H9 (cell line): ENCODE measurements around the gene HEATR5B. TPM values are rescaled to one million over a fixed set of nuclear protein-coding genes. Genes with fewer than 3 reads are reported as not detected.

Experiments
- DNase-seq: peaks from one replicate; pipeline ENCODE4 v3.0.0-alpha.2; 2017
- H2AFZ ChIP-seq: one replicate; pipeline ENCODE4 v1.6.1; 2013; ENCODE audit warnings: mild to moderate bottlenecking, low read length, control low read depth, moderate library complexity
- H2AK5ac ChIP-seq: 2 replicates; pipeline ENCODE4 v1.6.1; 2013; ENCODE audit warnings: low read length, control low read depth, mixed read lengths; ENCODE audit not compliant: insufficient read length
- H2BK120ac ChIP-seq: one replicate; pipeline ENCODE4 v1.6.1; 2013; ENCODE audit warnings: low read depth, mild to moderate bottlenecking, low read length, control low read depth, inconsistent platforms; ENCODE audit not compliant: poor library complexity, severe bottlenecking
- H2BK12ac ChIP-seq: 2 replicates; pipeline ENCODE4 v1.6.1; 2013; ENCODE audit warnings: low read length, control low read depth, mixed read lengths, low read depth; ENCODE audit not compliant: insufficient read length
- H2BK15ac ChIP-seq: 2 replicates; pipeline ENCODE4 v1.6.1; 2013; ENCODE audit warnings: low read depth, low read length, control low read depth
- H2BK20ac ChIP-seq: one replicate; pipeline ENCODE4 v1.6.1; 2013; ENCODE audit warnings: low read depth, mild to moderate bottlenecking, low read length, control low read depth, inconsistent platforms; ENCODE audit not compliant: poor library complexity, severe bottlenecking
- H2BK5ac ChIP-seq: 2 replicates; pipeline ENCODE4 v1.6.1; 2013; ENCODE audit warnings: low read length, control low read depth, mixed read lengths; ENCODE audit not compliant: insufficient read length
- H3K14ac ChIP-seq: 2 replicates; pipeline ENCODE4 v1.6.1; 2013; ENCODE audit warnings: low read length, control low read depth; ENCODE audit not compliant: insufficient read depth
- H3K18ac ChIP-seq: 2 replicates; pipeline ENCODE4 v1.6.1; 2013; ENCODE audit warnings: low read depth, mild to moderate bottlenecking, mixed read lengths, low read length, control low read depth; ENCODE audit not compliant: insufficient read length
- H3K23ac ChIP-seq: 2 replicates; pipeline ENCODE4 v1.6.1; 2013; ENCODE audit warnings: low read length, control low read depth, mixed read lengths, low read depth; ENCODE audit not compliant: insufficient read length
- H3K23me2 ChIP-seq: 2 replicates; pipeline ENCODE4 v1.6.1; 2013; ENCODE audit warnings: low read depth, mild to moderate bottlenecking, mixed read lengths, low read length, control low read depth; ENCODE audit not compliant: insufficient read length, poor library complexity, severe bottlenecking
- H3K27ac ChIP-seq: 2 replicates; pipeline ENCODE4 v1.5.1; 2013; ENCODE audit warnings: low read length, control low read depth, mixed read lengths, low read depth; ENCODE audit not compliant: insufficient read length
- H3K27me3 ChIP-seq: 2 replicates; pipeline ENCODE4 v1.6.1; 2013; ENCODE audit warnings: low read length, control low read depth, inconsistent platforms; ENCODE audit not compliant: insufficient read depth
- H3K4ac ChIP-seq: 2 replicates; pipeline ENCODE4 v1.6.1; 2013; ENCODE audit warnings: low read depth, mild to moderate bottlenecking, control low read depth, inconsistent platforms, low read length, moderate library complexity
- H3K4me1 ChIP-seq: 2 replicates; pipeline ENCODE4 v1.6.1; 2013; ENCODE audit warnings: low read length, control low read depth, inconsistent platforms; ENCODE audit not compliant: insufficient read depth
- H3K4me2 ChIP-seq: 2 replicates; pipeline ENCODE4 v1.6.1; 2013; ENCODE audit warnings: low read length, control low read depth, mixed read lengths; ENCODE audit not compliant: insufficient read length, insufficient read depth
- H3K56ac ChIP-seq: 2 replicates; pipeline ENCODE4 v1.6.1; 2013; ENCODE audit warnings: low read depth, mild to moderate bottlenecking, mixed read lengths, low read length, control low read depth; ENCODE audit not compliant: insufficient read length
- H3K79me1 ChIP-seq: 2 replicates; pipeline ENCODE4 v1.6.1; 2013; ENCODE audit warnings: low read depth, mild to moderate bottlenecking, moderate library complexity, low read length, control low read depth, inconsistent platforms; ENCODE audit not compliant: insufficient read depth, poor library complexity, severe bottlenecking
- H3K79me2 ChIP-seq: 2 replicates; pipeline ENCODE4 v1.6.1; 2013; ENCODE audit warnings: low read length, control low read depth, inconsistent platforms; ENCODE audit not compliant: insufficient read depth
- H3K9ac ChIP-seq: 2 replicates; pipeline ENCODE4 v1.6.1; 2013; ENCODE audit warnings: low read length, control low read depth, mixed read lengths; ENCODE audit not compliant: insufficient read length; ENCODE audit errors: extremely low read depth
- H3K9me3 ChIP-seq: one replicate; pipeline ENCODE4 v1.6.1; 2013; ENCODE audit warnings: low read depth, low read length, inconsistent platforms; ENCODE audit not compliant: control insufficient read depth
- H3T11ph ChIP-seq: one replicate; pipeline ENCODE4 v1.6.1; 2013; ENCODE audit warnings: mild to moderate bottlenecking, low read length, control low read depth, inconsistent platforms
- H4K20me1 ChIP-seq: one replicate; pipeline ENCODE4 v1.6.1; 2013; ENCODE audit not compliant: control insufficient read depth, insufficient read length, insufficient read depth
- H4K5ac ChIP-seq: 2 replicates; pipeline ENCODE4 v1.6.1; 2013; ENCODE audit warnings: low read depth, mild to moderate bottlenecking, mixed read lengths, low read length, control low read depth; ENCODE audit not compliant: insufficient read length
- H4K8ac ChIP-seq: replicated peaks from 2 replicates; pipeline ENCODE4 v1.6.1; 2013; ENCODE audit warnings: low read length, control low read depth, mixed read lengths, low read depth; ENCODE audit not compliant: insufficient read length
- H4K91ac ChIP-seq: 2 replicates; pipeline ENCODE4 v1.6.1; 2013; ENCODE audit warnings: low read depth, mild to moderate bottlenecking, moderate library complexity, mixed read lengths, low read length, control low read depth; ENCODE audit not compliant: insufficient read length
- H3K27ac Mint-ChIP-seq, 3 experiments: 2 replicates in 2 of 3; 3 replicates in 1 of 3; pipeline ENCODE4 v1.8.0; 2020 to 2021; ENCODE audit warnings: mixed read lengths in 3 of 3, mild to moderate bottlenecking in 1 of 3, moderate library complexity in 1 of 3
- H3K27me3 Mint-ChIP-seq: 2 replicates; pipeline ENCODE4 v1.8.0; 2021; ENCODE audit warnings: low read depth, mild to moderate bottlenecking, moderate library complexity, mixed read lengths
- H3K36me3 Mint-ChIP-seq, 3 experiments: 2 replicates in 2 of 3; 3 replicates in 1 of 3; pipeline ENCODE4 v1.8.0; 2020 to 2021; ENCODE audit warnings: low read depth in 3 of 3, mixed read lengths in 3 of 3; ENCODE audit not compliant: insufficient read depth in 1 of 3
- H3K4me1 Mint-ChIP-seq, 2 experiments: 2 replicates each; pipeline ENCODE4 v1.8.0; 2020; ENCODE audit warnings: mixed read lengths in 2 of 2
- H3K4me3 Mint-ChIP-seq, 2 experiments: 2 replicates in 1 of 2; 3 replicates in 1 of 2; pipeline ENCODE4 v1.8.0; 2020 to 2021; ENCODE audit warnings: mild to moderate bottlenecking in 2 of 2, mixed read lengths in 2 of 2, moderate library complexity in 1 of 2
- H3K9me3 Mint-ChIP-seq, 2 experiments: 2 replicates in 1 of 2; 3 replicates in 1 of 2; pipeline ENCODE4 v1.8.0; 2020; ENCODE audit warnings: mild to moderate bottlenecking in 2 of 2, mixed read lengths in 2 of 2, moderate library complexity in 1 of 2
- CTCF ChIP-seq: fragments of 200-600 bp; sonication (generic); conservative IDR thresholded peaks from 3 replicates; pipeline ENCODE4 v1.8.0; 2021; ENCODE audit warnings: antibody characterized with exemption, mild to moderate bottlenecking
- WGBS: extraction: QIAGEN DNeasy Blood & Tissue Kit; methylation state at CpG from one replicate; pipeline ENCODE4 v1.1.7; 2013; ENCODE audit warnings: missing lambda C conversion rate, low lambda C conversion rate, mixed read lengths; ENCODE audit not compliant: insufficient read length; ENCODE audit errors: extremely low coverage; 5-methylcytosine and 5-hydroxymethylcytosine counted together
- total RNA-seq: library from RNA; stranded (reverse); gene quantifications from 2 replicates; pipeline ENCODE4 v1.2.1, GENCODE V29; 2021

HEATR5B gene
- total RNA-seq, 1 experiment from 2014 or later = 14.0 TPM

- Histone ChIP-seq H3K56ac (no peak overlapping the region), H4K8ac (no peak overlapping the region), H4K91ac (no peak overlapping the region), H3K18ac (no peak overlapping the region), H3K23me2 (no peaks in the 10 kb centered on the region), H3K27ac (no peak overlapping the region), H2BK15ac (no peak overlapping the region), H3K4ac (no peak overlapping the region), H3K23ac (no peak overlapping the region), H3K27me3 (no peaks in the 10 kb centered on the region), H3K4me1 (no peaks in the 10 kb centered on the region), H2BK20ac (no peak overlapping the region), H2BK5ac (no peak overlapping the region), H3K9me3 (no peaks in the 10 kb centered on the region), H3K14ac (no peak overlapping the region), H3K79me2 (no peaks in the 10 kb centered on the region), H2AK5ac (no peak overlapping the region), H3K4me2 (no peak overlapping the region), H2AFZ (no peak overlapping the region), H3K79me1 (no peaks in the 10 kb centered on the region), H4K5ac (no peak overlapping the region), H4K20me1 (no peaks in the 10 kb centered on the region), H3T11ph (no peak overlapping the region), H2BK120ac (no peak overlapping the region), H2BK12ac (no peak overlapping the region), H3K9ac (no peak overlapping the region)
- no CpG with 5 or more reads among the region's 7 CpGs for WGBS
- H3K4me3 Mint-ChIP-seq = no peak overlapping the region
- no peaks in the 10 kb centered on the region for H3K4me1 Mint-ChIP-seq
- H3K27me3 Mint-ChIP-seq = no peaks in the 10 kb centered on the region
- H3K9me3 Mint-ChIP-seq = no peaks in the 10 kb centered on the region
- H3K36me3 Mint-ChIP-seq = peaks cover 0 to 38% (median 15%) of the 10 kb centered on the region in 3 experiments; a peak in 6 of 7 replicates
- DNase-seq = no peak
- TF ChIP-seq CTCF = no peak
- 0 out of 7 replicates have a peak overlapping the region, but pooled peaks of 1 of the 3 experiments have one; percentile 80 for H3K27ac Mint-ChIP-seq
These were observed 23.7 kb downstream of the HEATR5B start for GRCh38 chr2:37060446-37060845.
